Body of pancreas (tissue), 4 donors: ENCODE results near the gene RFESD. TPM values are rescaled to one million over a fixed set of nuclear protein-coding genes. Genes with fewer than 3 reads are reported as not detected.
"Not testable (repeated sequence)": the region's sequence is repeated elsewhere in the genome, so short reads cannot be mapped to it uniquely, and the experiment has no call there.

Source experiments
- ATAC-seq: fragments of 150-250 bp; one replicate; pipeline ENCODE4 v1.9.1; 2016
- DNase-seq, 4 donors: peaks; one replicate each; pipeline ENCODE4 v3.0.0-alpha.2; 2019
- H3K27ac ChIP-seq, 4 donors: fragments of 200-600 bp; sonication (generic); 1 replicate in 3 of 4; 2 replicates in 1 of 4; pipeline versions ENCODE4 v1.5.1 to v1.6.1; 2016 to 2019; ENCODE audit warnings: mild to moderate bottlenecking in 1 of 4, mixed read lengths in 1 of 4, moderate library complexity in 1 of 4
- H3K27me3 ChIP-seq, 2 donors: fragments of 200-600 bp; sonication (generic); one replicate each; pipeline ENCODE4 v1.6.0; 2016; ENCODE audit warnings: mild to moderate bottlenecking in 1 of 2
- H3K36me3 ChIP-seq, 2 donors: fragments of 200-600 bp; sonication (generic); replicated peaks in 1 of 2; 2 replicates each; pipeline ENCODE4 v1.5.1; 2016; ENCODE audit warnings: low read depth in 2 of 2; ENCODE audit not compliant: insufficient read depth in 1 of 2
- H3K4me1 ChIP-seq: fragments of 200-600 bp; sonication (generic); one replicate; pipeline ENCODE4 v1.6.0; 2016
- H3K4me3 ChIP-seq, 2 donors: fragments of 200-600 bp; sonication (generic); 1 replicate in 1 of 2; 2 replicates in 1 of 2; pipeline ENCODE4 v1.5.1; 2016 to 2019
- H3K9me3 ChIP-seq, 3 donors: fragments of 200-600 bp; sonication (generic); 1 replicate in 2 of 3; 2 replicates in 1 of 3; pipeline ENCODE4 v1.5.1; 2016
- CTCF ChIP-seq, 7 experiments: fragments of 450-650 bp in 4 of 7; fragments of 200-600 bp in 3 of 7; sonication (generic) in 3 of 7; IDR thresholded peaks; one replicate each; pipeline ENCODE4 v1.5.1; 2016 to 2019; ENCODE audit warnings: antibody characterized with exemption in 7 of 7
- POLR2A ChIP-seq, 3 donors: fragments of 450-650 bp; IDR thresholded peaks; one replicate each; pipeline ENCODE4 v1.6.1; 2016; ENCODE audit warnings: antibody characterized with exemption in 3 of 3, mild to moderate bottlenecking in 2 of 3
- WGBS, 2 donors: methylation state at CpG; one replicate each; pipeline ENCODE4 v1.1.5; 2017; 5-methylcytosine and 5-hydroxymethylcytosine counted together
- intact Hi-C: fragments of 100-400 bp; cut with DNase I; formaldehyde crosslinking; loops from one replicate; pipeline ENCODE4 v1.15.1; 2023
- total RNA-seq, 2 donors: library from RNA; depleted of rRNA; stranded (reverse); fragments of >200 nt; gene quantifications; one replicate each; pipeline ENCODE4 v1.1.0, GENCODE V29; 2016

Gene RFESD
- total RNA-seq, 2 donors from 2014 or later = 9.3 TPM; not detected in 1

- Histone ChIP-seq H3K27ac (no peak overlapping the region), H3K27me3 (no peaks in the 10 kb centered on the region), H3K36me3 (no peaks in the 10 kb centered on the region), H3K4me3 (no peak overlapping the region), H3K4me1 (peaks cover 15% of the 10 kb centered on the region), H3K9me3 (no peaks in the 10 kb centered on the region)
- no peak for DNase-seq
- intact Hi-C loops = no loop called here
- no peak for ATAC-seq
- WGBS, 2 donors = 89 to 98% methylated on average over 5 of the region's 5 CpGs
- TF ChIP-seq POLR2A (IDR thresholded peaks at IDR 0.05) = no peak
- no peak for TF ChIP-seq CTCF (IDR thresholded peaks at IDR 0.05)
Observed at GRCh38 chr5:95630394-95630917, 16.1 kb upstream of the RFESD start.

- WGBS, 2 donors = 30 to 45% methylated on average over 2 of the region's 2 CpGs
- H3K36me3 ChIP-seq = no peaks in the 10 kb centered on the region
- no peak for TF ChIP-seq POLR2A (IDR thresholded peaks at IDR 0.05)
- TF ChIP-seq CTCF (IDR thresholded peaks at IDR 0.05) = no peak
- peak; percentile 22 for ATAC-seq
- H3K9me3 ChIP-seq = no peaks in the 10 kb centered on the region
- intact Hi-C loops = no loop called here
- no peak overlapping the region for H3K4me3 ChIP-seq
- peaks cover 15% of the 10 kb centered on the region for H3K4me1 ChIP-seq
- DNase-seq = no peak
- H3K27ac ChIP-seq = peak overlapping the region in 2 of 4 donors; percentile 44 to 54
- H3K27me3 ChIP-seq = no peaks in the 10 kb centered on the region
Observed at GRCh38 chr5:95631255-95631958, 15.2 kb upstream of the RFESD start.

- ATAC-seq = peak; percentile 95
- TF ChIP-seq CTCF (IDR thresholded peaks at IDR 0.05) = no peak
- peak in 1 of 3 donors; percentile 65 for TF ChIP-seq POLR2A (IDR thresholded peaks at IDR 0.05)
- DNase-seq = peak; percentile 48 to 78 (median 67)
- H3K4me1 ChIP-seq = peaks cover 15% of the 10 kb centered on the region
- peak overlapping the region in 3 of 4 donors; percentile 13 to 54 (median 44) for H3K27ac ChIP-seq
- no peaks in the 10 kb centered on the region for H3K36me3 ChIP-seq
- H3K9me3 ChIP-seq = no peaks in the 10 kb centered on the region
- intact Hi-C loops = no loop called here
- H3K27me3 ChIP-seq = no peaks in the 10 kb centered on the region
- WGBS, 2 donors = 66 to 74% methylated on average over 4 of the region's 4 CpGs
- no peak overlapping the region for H3K4me3 ChIP-seq
Observed at GRCh38 chr5:95631991-95632675, 14.4 kb upstream of the RFESD start.

- not testable (repeated sequence) for ATAC-seq
- 88 to 100% methylated on average over 2 of the region's 2 CpGs for WGBS, 2 donors
Observed at GRCh38 chr5:95632942-95633341, 13.6 kb upstream of the RFESD start.

GRCh38 chr5:95633671-95634070 lies 12.9 kb upstream of the RFESD start:
- Histone ChIP-seq H3K27ac (no peak overlapping the region), H3K4me1 (peaks cover 15% of the 10 kb centered on the region), H3K9me3 (no peaks in the 10 kb centered on the region), H3K36me3 (no peaks in the 10 kb centered on the region), H3K27me3 (no peaks in the 10 kb centered on the region), H3K4me3 (no peak overlapping the region)
- intact Hi-C loops = no loop called here
- no peak for DNase-seq
- TF ChIP-seq CTCF (IDR thresholded peaks at IDR 0.05) (no peak), POLR2A (IDR thresholded peaks at IDR 0.05) (no peak)
- WGBS, 2 donors = 99% methylated on average over 3 of the region's 3 CpGs
- ATAC-seq = no peak

More at GRCh38 chr5:95632942-95633341, 13.6 kb upstream of the RFESD start:
- H3K27ac ChIP-seq, intact Hi-C loops, H3K36me3 ChIP-seq, DNase-seq, H3K9me3 ChIP-seq, H3K4me3 ChIP-seq, H3K27me3 ChIP-seq: not testable (repeated sequence)
- H3K4me1 ChIP-seq = peaks cover 15% of the 10 kb centered on the region
